WI38 (cell line): ENCODE results near the gene CENPC.

Experiments used
- H3K4me3 ChIP-seq: 2 replicates; pipeline ENCODE4 v1.5.1; 2011; ENCODE audit warnings: low read depth, mild to moderate bottlenecking, control low read depth, low read length
- TF ChIP-seq, protein P1 (sequence below): IDR thresholded peaks from 2 replicates; pipeline ENCODE4 v1.5.1; 2012; ENCODE audit warnings: low read depth, mild to moderate bottlenecking, control low read depth, low read length

CENPC gene, protein sequence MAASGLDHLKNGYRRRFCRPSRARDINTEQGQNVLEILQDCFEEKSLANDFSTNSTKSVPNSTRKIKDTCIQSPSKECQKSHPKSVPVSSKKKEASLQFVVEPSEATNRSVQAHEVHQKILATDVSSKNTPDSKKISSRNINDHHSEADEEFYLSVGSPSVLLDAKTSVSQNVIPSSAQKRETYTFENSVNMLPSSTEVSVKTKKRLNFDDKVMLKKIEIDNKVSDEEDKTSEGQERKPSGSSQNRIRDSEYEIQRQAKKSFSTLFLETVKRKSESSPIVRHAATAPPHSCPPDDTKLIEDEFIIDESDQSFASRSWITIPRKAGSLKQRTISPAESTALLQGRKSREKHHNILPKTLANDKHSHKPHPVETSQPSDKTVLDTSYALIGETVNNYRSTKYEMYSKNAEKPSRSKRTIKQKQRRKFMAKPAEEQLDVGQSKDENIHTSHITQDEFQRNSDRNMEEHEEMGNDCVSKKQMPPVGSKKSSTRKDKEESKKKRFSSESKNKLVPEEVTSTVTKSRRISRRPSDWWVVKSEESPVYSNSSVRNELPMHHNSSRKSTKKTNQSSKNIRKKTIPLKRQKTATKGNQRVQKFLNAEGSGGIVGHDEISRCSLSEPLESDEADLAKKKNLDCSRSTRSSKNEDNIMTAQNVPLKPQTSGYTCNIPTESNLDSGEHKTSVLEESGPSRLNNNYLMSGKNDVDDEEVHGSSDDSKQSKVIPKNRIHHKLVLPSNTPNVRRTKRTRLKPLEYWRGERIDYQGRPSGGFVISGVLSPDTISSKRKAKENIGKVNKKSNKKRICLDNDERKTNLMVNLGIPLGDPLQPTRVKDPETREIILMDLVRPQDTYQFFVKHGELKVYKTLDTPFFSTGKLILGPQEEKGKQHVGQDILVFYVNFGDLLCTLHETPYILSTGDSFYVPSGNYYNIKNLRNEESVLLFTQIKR

DNA sequence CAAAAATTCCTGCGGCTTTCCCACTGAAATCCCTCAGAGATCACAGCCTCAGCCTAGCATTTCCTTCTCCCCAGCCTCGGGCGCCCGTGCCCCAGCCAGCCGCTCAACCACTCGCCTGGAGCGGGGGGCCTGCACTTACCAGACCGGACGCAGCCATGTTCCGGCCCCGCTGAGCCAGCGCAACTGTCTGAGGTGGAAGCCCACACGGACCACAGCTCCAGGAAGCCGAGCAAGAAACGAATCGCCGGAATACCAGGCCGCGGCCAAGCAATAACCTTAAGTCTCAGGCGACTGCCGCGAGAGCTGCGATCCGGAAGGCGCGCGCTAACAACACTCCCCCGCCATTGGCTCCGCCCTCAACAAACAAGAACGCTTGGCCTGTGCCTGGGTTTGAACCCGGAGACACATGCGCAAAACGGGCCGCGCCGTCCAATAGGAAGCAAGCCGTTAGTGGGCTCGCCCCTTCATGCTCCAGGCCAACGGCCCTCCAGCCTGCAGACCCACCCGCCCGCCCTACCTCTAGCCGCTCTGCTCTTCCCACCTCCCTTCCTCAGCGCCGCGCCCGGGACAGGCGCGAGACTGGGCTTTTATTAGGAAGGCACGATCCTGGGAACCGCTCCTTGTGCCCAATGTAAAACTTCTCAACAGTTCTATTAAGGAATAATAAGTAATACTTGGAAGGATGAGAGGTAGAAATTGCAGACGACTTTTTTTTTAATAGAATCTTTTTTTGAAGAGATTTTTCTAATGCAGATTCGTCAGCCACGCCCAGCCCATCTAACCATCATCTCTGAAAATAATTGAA is at the start of gene CENPC:
Gene CENPC, minus strand, starts transcription at position 305 of the 805 bp plus-strand sequence. Its CDS starts 148 bp downstream, at position 157.
- TF ChIP-seq, protein P1, sequence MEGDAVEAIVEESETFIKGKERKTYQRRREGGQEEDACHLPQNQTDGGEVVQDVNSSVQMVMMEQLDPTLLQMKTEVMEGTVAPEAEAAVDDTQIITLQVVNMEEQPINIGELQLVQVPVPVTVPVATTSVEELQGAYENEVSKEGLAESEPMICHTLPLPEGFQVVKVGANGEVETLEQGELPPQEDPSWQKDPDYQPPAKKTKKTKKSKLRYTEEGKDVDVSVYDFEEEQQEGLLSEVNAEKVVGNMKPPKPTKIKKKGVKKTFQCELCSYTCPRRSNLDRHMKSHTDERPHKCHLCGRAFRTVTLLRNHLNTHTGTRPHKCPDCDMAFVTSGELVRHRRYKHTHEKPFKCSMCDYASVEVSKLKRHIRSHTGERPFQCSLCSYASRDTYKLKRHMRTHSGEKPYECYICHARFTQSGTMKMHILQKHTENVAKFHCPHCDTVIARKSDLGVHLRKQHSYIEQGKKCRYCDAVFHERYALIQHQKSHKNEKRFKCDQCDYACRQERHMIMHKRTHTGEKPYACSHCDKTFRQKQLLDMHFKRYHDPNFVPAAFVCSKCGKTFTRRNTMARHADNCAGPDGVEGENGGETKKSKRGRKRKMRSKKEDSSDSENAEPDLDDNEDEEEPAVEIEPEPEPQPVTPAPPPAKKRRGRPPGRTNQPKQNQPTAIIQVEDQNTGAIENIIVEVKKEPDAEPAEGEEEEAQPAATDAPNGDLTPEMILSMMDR = no peak
- peak within 1 kb of the TSS; percentile 88 for H3K4me3 ChIP-seq

DNA sequence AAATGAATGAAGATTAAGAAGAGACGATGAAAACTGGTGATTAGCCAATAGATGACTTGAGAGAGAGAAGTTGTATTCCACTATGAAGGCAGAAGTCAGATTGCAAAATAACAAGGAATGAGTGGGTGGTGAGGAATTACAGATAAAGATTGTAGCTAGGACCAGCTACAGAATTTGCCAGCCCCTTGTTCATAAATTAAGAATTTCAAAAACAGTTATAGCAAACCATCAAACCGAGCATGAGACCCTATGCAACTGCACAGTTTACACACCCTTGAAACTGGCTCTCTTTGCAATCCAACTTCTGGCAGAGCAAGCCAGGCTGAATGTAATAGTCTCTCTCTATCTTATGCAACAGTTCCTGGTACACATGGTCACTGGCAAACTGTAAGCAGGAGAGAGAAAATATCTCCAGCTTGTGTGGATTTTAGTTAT is 48.5 kb upstream of the CENPC start:
- no peak overlapping the region for H3K4me3 ChIP-seq
- TF ChIP-seq, protein P1 = no peak

DNA sequence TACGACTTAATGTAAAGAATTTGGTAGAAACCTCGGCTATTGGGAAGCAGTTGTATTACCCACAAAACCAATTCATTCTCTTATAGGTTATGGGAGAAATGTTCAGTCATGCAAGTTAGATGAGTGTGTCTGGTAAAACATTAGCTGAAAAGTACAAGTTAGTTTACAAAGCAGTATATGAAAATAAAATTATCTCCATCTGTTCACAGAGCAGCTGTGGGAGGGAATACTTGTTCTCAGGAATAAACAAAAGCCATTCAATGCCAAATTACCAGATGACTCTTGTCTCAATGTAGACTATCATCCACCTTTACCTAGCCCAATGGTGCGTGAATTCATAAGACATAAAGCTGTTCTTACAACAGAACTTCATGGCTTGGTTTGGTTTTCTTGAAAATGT is 41.9 kb upstream of the CENPC start:
- TF ChIP-seq, protein P1 = no peak
- no peak overlapping the region for H3K4me3 ChIP-seq

DNA sequence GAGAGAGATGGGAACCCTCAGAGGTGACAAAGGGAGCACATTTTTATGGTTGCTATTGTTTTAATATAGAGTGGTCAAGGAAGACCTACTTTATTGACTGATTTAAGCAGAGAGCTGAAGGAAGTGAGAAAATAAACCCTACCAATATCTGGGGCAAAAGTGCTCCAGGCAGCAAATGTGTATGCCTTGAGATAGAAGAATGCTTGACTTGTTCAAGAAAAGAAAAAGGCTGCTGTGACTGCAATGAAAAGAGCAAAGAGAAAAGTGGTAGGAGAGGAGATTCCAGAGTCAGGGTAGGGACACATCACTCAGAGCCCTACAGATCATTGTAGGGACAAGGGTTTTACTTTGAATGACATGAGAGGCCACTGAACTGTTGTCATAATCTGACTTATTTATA is 39.2 kb upstream of the CENPC start:
- TF ChIP-seq, protein P1 = no peak
- no peak overlapping the region for H3K4me3 ChIP-seq

DNA sequence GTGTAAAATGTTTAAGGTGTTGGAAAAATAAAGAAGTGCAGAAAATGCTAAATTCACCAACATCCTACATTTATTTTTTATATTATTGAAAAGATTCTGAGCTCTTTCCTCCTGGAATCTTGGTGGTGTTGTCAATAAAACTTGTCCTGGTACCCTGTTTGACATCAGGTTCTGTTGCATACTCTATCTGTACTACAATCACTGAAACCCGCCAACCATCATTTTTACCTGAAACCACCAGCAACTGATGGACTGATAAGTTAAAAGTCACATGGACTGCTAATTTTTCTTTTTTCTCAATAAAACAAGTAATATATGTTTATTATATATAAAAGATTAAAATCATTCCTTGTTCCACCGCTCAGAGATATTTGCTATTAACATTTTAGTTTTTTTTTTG is 36.6 kb upstream of the CENPC start:
- no peak overlapping the region for H3K4me3 ChIP-seq
- TF ChIP-seq, protein P1 = no peak

DNA sequence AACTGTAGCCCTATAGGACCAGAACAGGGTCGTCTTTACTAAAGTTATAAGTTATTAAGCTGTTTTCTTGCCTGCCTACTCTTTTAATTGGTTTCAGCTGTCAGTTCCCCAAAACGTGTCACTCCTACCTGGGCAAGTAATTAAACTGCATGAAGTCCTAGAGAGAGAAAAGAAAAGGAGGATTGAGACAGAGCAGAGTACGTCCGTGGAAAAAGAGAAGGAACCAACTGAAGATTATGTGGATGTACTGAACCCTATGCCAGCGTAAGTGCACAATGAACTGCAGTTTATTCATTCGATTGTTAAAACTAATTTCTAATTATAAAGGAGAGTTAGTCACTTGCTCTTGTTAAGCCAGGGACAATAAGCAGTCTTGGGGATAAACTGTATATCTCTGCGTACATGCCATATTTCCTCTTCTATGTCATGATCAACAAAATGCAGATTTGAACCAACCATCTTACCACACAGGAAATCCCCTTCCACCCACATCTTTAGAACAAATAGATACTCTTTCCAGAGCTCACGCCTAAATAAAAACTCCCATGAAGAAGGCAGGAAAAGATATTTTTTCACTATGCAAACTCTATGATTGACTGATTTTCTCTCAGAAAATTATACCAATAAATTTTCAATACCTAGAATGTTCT is 36.0 kb upstream of the CENPC start:
- H3K4me3 ChIP-seq = no peak overlapping the region
- TF ChIP-seq, protein P1 = no peak
